ENCODE data around the gene NUDT14. TPM values are rescaled to one million over a fixed set of nuclear protein-coding genes. Genes with fewer than 3 reads are reported as not detected.

NUDT14 gene
- total RNA-seq, 1 donor from 2014 or later = 37.4 TPM

GRCh38 chr14:105208738-105209075, 27.6 kb upstream of the NUDT14 start:
- peaks cover 4% of the 10 kb centered on the region for H3K4me1 Mint-ChIP-seq (ENCODE audit: low read depth)
- H3K4me3 Mint-ChIP-seq (ENCODE audit: unreplicated experiment) = no peak overlapping the region
- H3K27ac Mint-ChIP-seq (ENCODE audit: unreplicated experiment) = no peak overlapping the region
- H3K9me3 Mint-ChIP-seq (ENCODE audit: low read depth) = no peaks in the 10 kb centered on the region
- no peak for DNase-seq (ENCODE audit: low spot score)
- peaks cover 1% of the 10 kb centered on the region for H3K36me3 Mint-ChIP-seq (ENCODE audit: low read depth)
- H3K27me3 Mint-ChIP-seq (ENCODE audit: low read depth) = no peaks in the 10 kb centered on the region
- no peak for TF ChIP-seq CTCF (IDR thresholded peaks at IDR 0.05)

GRCh38 chr14:105207996-105208737, 27.1 kb upstream of the NUDT14 start:
- Mint-ChIP-seq H3K9me3 (ENCODE audit: low read depth) (no peaks in the 10 kb centered on the region), H3K4me1 (ENCODE audit: low read depth) (peaks cover 4% of the 10 kb centered on the region), H3K36me3 (ENCODE audit: low read depth) (peaks cover 1% of the 10 kb centered on the region), H3K4me3 (ENCODE audit: unreplicated experiment) (no peak overlapping the region), H3K27me3 (ENCODE audit: low read depth) (no peaks in the 10 kb centered on the region), H3K27ac (ENCODE audit: unreplicated experiment) (no peak overlapping the region)
- no peak for TF ChIP-seq CTCF (IDR thresholded peaks at IDR 0.05)
- DNase-seq (ENCODE audit: low spot score) = no peak

DNA sequence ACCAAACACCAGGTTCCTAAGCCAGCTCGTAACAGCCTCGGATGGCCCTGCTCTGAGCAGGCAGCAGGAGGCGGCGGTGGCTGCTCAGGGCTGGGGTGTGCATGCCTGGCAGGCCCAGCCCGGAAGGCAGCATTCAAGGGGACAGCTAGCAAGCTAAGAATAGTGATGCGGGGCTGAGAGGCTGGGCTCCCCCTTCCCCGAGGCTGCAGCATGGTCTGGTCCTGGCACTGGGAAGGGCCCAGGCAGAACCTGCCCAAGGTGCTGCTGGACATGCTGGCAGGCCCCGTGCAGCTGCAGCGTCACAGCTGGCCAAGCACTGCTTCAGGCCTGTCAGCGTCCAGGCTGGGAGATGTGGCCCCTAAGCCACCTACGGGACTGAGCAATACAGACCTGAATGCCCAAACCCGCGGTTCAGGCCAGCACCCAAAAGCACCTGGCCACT, 26.4 kb upstream of the NUDT14 start:
- peaks cover 1% of the 10 kb centered on the region for H3K36me3 Mint-ChIP-seq (ENCODE audit: low read depth)
- no peak overlapping the region for H3K4me3 Mint-ChIP-seq (ENCODE audit: unreplicated experiment)
- no peak overlapping the region for H3K27ac Mint-ChIP-seq (ENCODE audit: unreplicated experiment)
- peak; percentile 34 for TF ChIP-seq CTCF (IDR thresholded peaks at IDR 0.05)
- H3K27me3 Mint-ChIP-seq (ENCODE audit: low read depth) = no peaks in the 10 kb centered on the region
- no peak for DNase-seq (ENCODE audit: low spot score)
- peaks cover 4% of the 10 kb centered on the region for H3K4me1 Mint-ChIP-seq (ENCODE audit: low read depth)
- H3K9me3 Mint-ChIP-seq (ENCODE audit: low read depth) = no peaks in the 10 kb centered on the region

DNA sequence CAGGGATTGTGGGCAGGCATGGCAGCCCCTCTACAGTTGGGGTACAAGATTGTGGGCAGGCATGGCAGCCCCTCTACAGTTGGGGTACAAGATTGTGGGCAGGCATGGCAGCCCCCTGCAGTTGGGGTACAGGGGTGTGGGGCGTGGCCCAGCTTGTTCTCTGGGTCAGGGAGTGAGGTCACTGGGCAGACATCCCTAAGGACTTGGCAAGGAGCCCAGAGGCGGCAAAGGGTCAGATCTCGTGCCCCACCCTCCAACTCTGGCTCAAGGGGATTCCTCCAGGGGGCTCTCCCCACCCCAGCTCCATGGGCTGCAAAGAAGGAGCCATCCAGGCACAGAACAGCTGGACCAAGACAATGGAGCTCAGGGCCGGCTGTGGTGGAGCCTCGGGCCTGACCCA, 25.8 kb upstream of the NUDT14 start:
- Mint-ChIP-seq H3K4me3 (ENCODE audit: unreplicated experiment) (no peak overlapping the region), H3K4me1 (ENCODE audit: low read depth) (peaks cover 4% of the 10 kb centered on the region), H3K9me3 (ENCODE audit: low read depth) (no peaks in the 10 kb centered on the region), H3K27ac (ENCODE audit: unreplicated experiment) (no peak overlapping the region), H3K36me3 (ENCODE audit: low read depth) (no peaks in the 10 kb centered on the region), H3K27me3 (ENCODE audit: low read depth) (no peaks in the 10 kb centered on the region)
- TF ChIP-seq CTCF (IDR thresholded peaks at IDR 0.05) = no peak
- DNase-seq (ENCODE audit: low spot score) = no peak

DNA sequence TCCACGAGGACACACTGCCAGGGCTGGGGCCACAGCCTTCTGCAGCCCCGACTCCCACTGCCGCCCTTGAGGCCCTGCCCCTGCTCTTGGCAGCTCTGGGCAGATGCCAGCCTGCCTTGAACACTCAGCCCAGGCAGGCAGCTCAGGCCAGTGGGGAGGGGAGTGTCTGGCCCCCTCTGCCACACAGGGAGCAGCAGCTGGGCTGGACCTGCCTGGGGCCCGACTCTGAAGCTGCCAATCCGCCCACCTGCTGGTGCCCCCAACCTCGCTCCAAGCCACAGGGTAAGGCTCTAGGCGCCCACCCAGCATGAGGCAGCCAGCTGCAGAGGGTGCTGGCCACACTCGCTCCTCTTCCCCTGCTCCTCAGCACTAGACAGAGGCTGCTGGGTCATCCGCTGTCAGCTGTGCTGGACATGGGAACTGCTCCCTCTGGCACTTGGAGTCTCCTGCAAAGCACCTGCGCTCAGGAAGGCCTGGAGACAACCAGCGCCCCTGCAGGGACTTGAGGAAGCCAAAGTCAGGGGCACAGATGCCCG, 24.6 kb upstream of the NUDT14 start:
- no peak for DNase-seq (ENCODE audit: low spot score)
- H3K27ac Mint-ChIP-seq (ENCODE audit: unreplicated experiment) = no peak overlapping the region
- no peak overlapping the region for H3K4me3 Mint-ChIP-seq (ENCODE audit: unreplicated experiment)
- H3K36me3 Mint-ChIP-seq (ENCODE audit: low read depth) = no peaks in the 10 kb centered on the region
- no peaks in the 10 kb centered on the region for H3K27me3 Mint-ChIP-seq (ENCODE audit: low read depth)
- peaks cover 4% of the 10 kb centered on the region for H3K4me1 Mint-ChIP-seq (ENCODE audit: low read depth)
- H3K9me3 Mint-ChIP-seq (ENCODE audit: low read depth) = no peaks in the 10 kb centered on the region
- TF ChIP-seq CTCF (IDR thresholded peaks at IDR 0.05) = no peak

Measured in chondrocyte (in vitro differentiated cells).